ENCODE measurements around the gene ATP2A1. TPM values are rescaled to one million over a fixed set of nuclear protein-coding genes. Genes with fewer than 3 reads are reported as not detected.
"Not testable (repeated sequence)": the region's sequence is repeated elsewhere in the genome, so short reads cannot be mapped to it uniquely, and the experiment has no call there.

Gene ATP2A1
- total RNA-seq, 2 experiments from 2014 or later: 3.3 to 3.8 TPM

GRCh38 chr16:28930203-28930602 lies 51.9 kb downstream of the ATP2A1 start:
- no peak overlapping the region for H3K4me3 Mint-ChIP-seq
- DNase-seq: no peak
- no peaks in the 10 kb centered on the region for H3K36me3 Mint-ChIP-seq
- H3K27ac Mint-ChIP-seq: peak overlapping the region; percentile 31
- intact Hi-C loops (cut with micrococcal nuclease): no loop called here
- ChIA-PET POLR2A (no interaction called here), CTCF (interaction anchor here (2.9 kb wide), 1 partner anchor 15 kb away, joined by 13 read pairs; no protein-coding TSS in a partner anchor)
- no peaks in the 10 kb centered on the region for H3K27me3 Mint-ChIP-seq
- H3K9me3 Mint-ChIP-seq: no peaks in the 10 kb centered on the region
- peaks cover 12% of the 10 kb centered on the region for H3K4me1 Mint-ChIP-seq (ENCODE audit: low read depth)

GRCh38 chr16:28930652-28931051 lies 52.4 kb downstream of the ATP2A1 start:
- ChIA-PET CTCF (interaction anchor here (2.9 kb wide), 1 partner anchor 15 kb away, joined by 13 read pairs; no protein-coding TSS in a partner anchor), POLR2A (no interaction called here)
- Mint-ChIP-seq H3K9me3 (no peaks in the 10 kb centered on the region), H3K27ac (peak overlapping the region; percentile 31), H3K4me1 (ENCODE audit: low read depth) (peaks cover 12% of the 10 kb centered on the region), H3K4me3 (no peak overlapping the region), H3K36me3 (no peaks in the 10 kb centered on the region), H3K27me3 (no peaks in the 10 kb centered on the region)
- no peak for DNase-seq
- intact Hi-C loops (cut with micrococcal nuclease): no loop called here

- Mint-ChIP-seq H3K9me3 (no peaks in the 10 kb centered on the region), H3K4me1 (ENCODE audit: low read depth) (peaks cover 17% of the 10 kb centered on the region), H3K36me3 (no peaks in the 10 kb centered on the region), H3K27me3 (no peaks in the 10 kb centered on the region), H3K4me3 (no peak within 1 kb of the TSS), H3K27ac (peak within 1 kb of the TSS; percentile 31)
- no peak for DNase-seq
- POLR2A ChIA-PET: no interaction called here
- CTCF ChIA-PET: interaction anchor here (0.6 to 2.9 kb wide), 2 partner anchors 14 to 50 kb away, joined by 3 to 13 read pairs; no protein-coding TSS in a partner anchor
- intact Hi-C loops (cut with micrococcal nuclease): no loop called here
These were observed 53.5 kb downstream of the ATP2A1 start, which contains the start of gene CD19 for GRCh38 chr16:28931801-28932225. CD19 (plus strand) TSS chr16:28931971; CDS start chr16:28932001, 30 bp downstream.

GRCh38 chr16:28932339-28933141 lies 54.3 kb downstream of the ATP2A1 start:
- no peak overlapping the region for H3K27ac Mint-ChIP-seq
- no peak for DNase-seq
- CTCF ChIA-PET: interaction anchor here (1.2 to 2.9 kb wide), 2 partner anchors 13 to 16 kb away, joined by 3 to 13 read pairs; no protein-coding TSS in a partner anchor
- no peaks in the 10 kb centered on the region for H3K36me3 Mint-ChIP-seq
- H3K9me3 Mint-ChIP-seq: no peaks in the 10 kb centered on the region
- intact Hi-C loops (cut with micrococcal nuclease): no loop called here
- no peak overlapping the region for H3K4me3 Mint-ChIP-seq
- peaks cover 18% of the 10 kb centered on the region for H3K4me1 Mint-ChIP-seq (ENCODE audit: low read depth)
- H3K27me3 Mint-ChIP-seq: no peaks in the 10 kb centered on the region
- POLR2A ChIA-PET: no interaction called here

GRCh38 chr16:28933171-28933570 lies 54.9 kb downstream of the ATP2A1 start:
- H3K36me3 Mint-ChIP-seq: no peaks in the 10 kb centered on the region
- POLR2A ChIA-PET: no interaction called here
- intact Hi-C loops (cut with micrococcal nuclease): no loop called here
- no peaks in the 10 kb centered on the region for H3K9me3 Mint-ChIP-seq
- no peaks in the 10 kb centered on the region for H3K27me3 Mint-ChIP-seq
- no peak for DNase-seq
- H3K4me3 Mint-ChIP-seq: no peak overlapping the region
- CTCF ChIA-PET: interaction anchor here (1.0 to 2.9 kb wide), 4 partner anchors 12 to 40 kb away, joined by 3 to 13 read pairs (median 4); no protein-coding TSS in a partner anchor
- peaks cover 18% of the 10 kb centered on the region for H3K4me1 Mint-ChIP-seq (ENCODE audit: low read depth)
- H3K27ac Mint-ChIP-seq: no peak overlapping the region

- Mint-ChIP-seq H3K36me3 (no peaks in the 10 kb centered on the region), H3K27me3 (no peaks in the 10 kb centered on the region), H3K4me3 (no peak overlapping the region), H3K27ac (no peak overlapping the region), H3K4me1 (ENCODE audit: low read depth) (peaks cover 18% of the 10 kb centered on the region), H3K9me3 (no peaks in the 10 kb centered on the region)
- DNase-seq: no peak
- ChIA-PET CTCF (interaction anchor here (1.2 to 2.1 kb wide), 2 partner anchors 10 kb away, joined by 4 to 14 read pairs; partner anchors contain the start of gene RABEP2), POLR2A (no interaction called here)
- intact Hi-C loops (cut with micrococcal nuclease): no loop called here
These were observed 57.1 kb downstream of the ATP2A1 start for GRCh38 chr16:28935346-28935745.

- Mint-ChIP-seq H3K27ac (no peak overlapping the region), H3K4me3 (peak overlapping the region; percentile 56), H3K36me3 (no peaks in the 10 kb centered on the region), H3K9me3 (no peaks in the 10 kb centered on the region), H3K4me1 (ENCODE audit: low read depth) (peaks cover 10% of the 10 kb centered on the region), H3K27me3 (no peaks in the 10 kb centered on the region)
- CTCF ChIA-PET: interaction anchor here (0.9 to 2.1 kb wide), 5 partner anchors 9 to 90 kb away, joined by 3 to 14 read pairs (median 4); partner anchors contain the start of genes RABEP2 and TUFM
- POLR2A ChIA-PET: no interaction called here
- DNase-seq: peak; percentile 92
- intact Hi-C loops (cut with micrococcal nuclease): loop anchor here (1.0 kb wide), 1 partner anchor 11 kb away; the partner anchor contains the start of gene RABEP2
These were observed 57.9 kb downstream of the ATP2A1 start for GRCh38 chr16:28935924-28936783.

- H3K9me3 Mint-ChIP-seq: no peaks in the 10 kb centered on the region
- intact Hi-C loops (cut with micrococcal nuclease): loop anchor here (1.0 kb wide), 1 partner anchor 11 kb away; the partner anchor contains the start of gene RABEP2
- POLR2A ChIA-PET: no interaction called here
- no peaks in the 10 kb centered on the region for H3K36me3 Mint-ChIP-seq
- peaks cover 10% of the 10 kb centered on the region for H3K4me1 Mint-ChIP-seq (ENCODE audit: low read depth)
- no peak overlapping the region for H3K27ac Mint-ChIP-seq
- peak overlapping the region; percentile 56 for H3K4me3 Mint-ChIP-seq
- CTCF ChIA-PET: interaction anchor here (0.9 to 2.1 kb wide), 5 partner anchors 8 to 90 kb away, joined by 3 to 14 read pairs (median 4); partner anchors contain the start of genes RABEP2 and TUFM
- DNase-seq: no peak
- H3K27me3 Mint-ChIP-seq: no peaks in the 10 kb centered on the region
These were observed 58.5 kb downstream of the ATP2A1 start for GRCh38 chr16:28936784-28937155.

GRCh38 chr16:28937222-28937876 lies 59.1 kb downstream of the ATP2A1 start:
- ChIA-PET POLR2A (no interaction called here), CTCF (interaction anchor here (0.5 to 2.1 kb wide), 2 partner anchors 8 to 74 kb away, joined by 4 to 14 read pairs; no protein-coding TSS in a partner anchor)
- H3K27me3 Mint-ChIP-seq: no peaks in the 10 kb centered on the region
- intact Hi-C loops (cut with micrococcal nuclease): no loop called here
- peaks cover 10% of the 10 kb centered on the region for H3K4me1 Mint-ChIP-seq (ENCODE audit: low read depth)
- H3K36me3 Mint-ChIP-seq: no peaks in the 10 kb centered on the region
- H3K4me3 Mint-ChIP-seq: no peak overlapping the region
- no peaks in the 10 kb centered on the region for H3K9me3 Mint-ChIP-seq
- DNase-seq: no peak
- H3K27ac Mint-ChIP-seq: no peak overlapping the region

- no peak overlapping the region for H3K27ac Mint-ChIP-seq
- POLR2A ChIA-PET: no interaction called here
- CTCF ChIA-PET: no interaction called here
- no peak overlapping the region for H3K4me3 Mint-ChIP-seq
- intact Hi-C loops (cut with micrococcal nuclease): no loop called here
- H3K4me1 Mint-ChIP-seq (ENCODE audit: low read depth): peaks cover 10% of the 10 kb centered on the region
- H3K9me3 Mint-ChIP-seq: no peaks in the 10 kb centered on the region
- no peak for DNase-seq
- H3K27me3 Mint-ChIP-seq: no peaks in the 10 kb centered on the region
- H3K36me3 Mint-ChIP-seq: no peaks in the 10 kb centered on the region
These were observed 60.4 kb downstream of the ATP2A1 start for GRCh38 chr16:28938721-28939120.

GRCh38 chr16:28939825-28940224 lies 61.5 kb downstream of the ATP2A1 start:
- H3K27ac Mint-ChIP-seq; H3K9me3 Mint-ChIP-seq; H3K4me3 Mint-ChIP-seq; DNase-seq; H3K27me3 Mint-ChIP-seq; CTCF ChIA-PET; H3K36me3 Mint-ChIP-seq; intact Hi-C loops (cut with micrococcal nuclease); POLR2A ChIA-PET: not testable (repeated sequence)
- H3K4me1 Mint-ChIP-seq (ENCODE audit: low read depth): peaks cover 10% of the 10 kb centered on the region
